Measurements from ENCODE around the gene EXOSC10. TPM values are rescaled to one million over a fixed set of nuclear protein-coding genes. Genes with fewer than 3 reads are reported as not detected.

EXOSC10 gene
- total and polyA plus RNA-seq, 9 of the 15 experiments (the other 6 are each of a cell fraction or from before 2014, with no cell fraction given) = 23.4 to 150 (median 105) TPM

GRCh38 chr1:11042065-11042464 is 57.6 kb downstream of the EXOSC10 start:
- POLR2A ChIA-PET = interaction anchor here (0.6 to 1.2 kb wide), 2 partner anchors 11 to 576 kb away, joined by 3 to 4 read pairs; no protein-coding TSS in a partner anchor
- in situ Hi-C loops (cut with MboI) (no loop called here), intact Hi-C loops (cut with micrococcal nuclease) (no loop called here)
- Histone ChIP-seq H3K4me2 (ENCODE audit: insufficient read depth, low read length) (no peak overlapping the region), H3K9me3 (replicated peaks; ENCODE audit: control insufficient read depth, insufficient read depth, low read depth, low read length) (no peaks in the 10 kb centered on the region), H3K4me3 (no peak overlapping the region), H2AFZ (ENCODE audit: low read depth, low read length) (no peak overlapping the region), H3K79me2 (ENCODE audit: control insufficient read depth, insufficient read depth, low read length) (no peaks in the 10 kb centered on the region), H3K27ac (ENCODE audit: extremely low read depth, low read depth, low read length) (no peak overlapping the region), H3K36me3 (ENCODE audit: control insufficient read depth, insufficient read depth, low read length) (no peaks in the 10 kb centered on the region), H3K9me1 (ENCODE audit: control insufficient read depth, insufficient read depth, low read length) (no peaks in the 10 kb centered on the region), H3K27me3 (ENCODE audit: control insufficient read depth in 2 of 2, insufficient read depth in 2 of 2, low read length in 2 of 2) (peaks cover 0 to 8% of the 10 kb centered on the region in 2 experiments; a peak in 1 of 5 replicates), H3K4me1 (replicated peaks in 1 of 2; ENCODE audit: control insufficient read depth in 2 of 2, insufficient read depth in 2 of 2, low read length in 2 of 2) (peaks cover 0 to 25% of the 10 kb centered on the region in 2 experiments; a peak in 2 of 5 replicates), H4K20me1 (replicated peaks; ENCODE audit: control insufficient read depth, insufficient read depth, low read length) (no peaks in the 10 kb centered on the region), H3K9ac (ENCODE audit: insufficient read depth in 1 of 2, low read depth in 2 of 2, low read length in 2 of 2) (no peak overlapping the region)
- WGBS (ENCODE audit: insufficient coverage, low coverage, missing lambda C conversion rate) = 0% methylated on average over 3 of the region's 3 CpGs
- TF ChIP-seq SMAD2 (IDR thresholded peaks at IDR 0.05; ENCODE audit: low read depth, low read length) (no peak), NCOA2 (IDR thresholded peaks at IDR 0.05; ENCODE audit: partially characterized antibody in 2 of 2) (no peak), TEAD1 (CRISPR knock-in tag; IDR thresholded peaks at IDR 0.05) (no peak), ZNF589 (CRISPR knock-in tag; IDR thresholded peaks at IDR 0.05; ENCODE audit: low read depth) (no peak), ESRRB (CRISPR knock-in tag; IDR thresholded peaks at IDR 0.05; ENCODE audit: borderline replicate concordance) (no peak), ATF1 (CRISPR knock-in tag; IDR thresholded peaks at IDR 0.05) (no peak), ATF1 (tag; IDR thresholded peaks at IDR 0.05) (no peak), ZNF263 (CRISPR knock-in tag; IDR thresholded peaks at IDR 0.05; ENCODE audit: borderline replicate concordance) (no peak), CCNT2 (IDR thresholded peaks at IDR 0.05; ENCODE audit: borderline replicate concordance, extremely low read depth, insufficient read length, low read depth, low read length) (no peak), CBX5 (IDR thresholded peaks at IDR 0.05; ENCODE audit: borderline replicate concordance, low read depth) (no peak), RFX7 (CRISPR knock-in tag; IDR thresholded peaks at IDR 0.05) (no peak), NCOR1 (IDR thresholded peaks at IDR 0.05) (no peak), TRIM28 (IDR thresholded peaks at IDR 0.05) (no peak), CCAR2 (IDR thresholded peaks at IDR 0.05; ENCODE audit: low read depth, low read length) (no peak), NUFIP1 (IDR thresholded peaks at IDR 0.05; ENCODE audit: partially characterized antibody) (no peak)
- ATAC-seq (no peak), DNase-seq (ENCODE audit: extremely low read depth in 1 of 4, low spot score in 3 of 4) (no peak), FAIRE-seq (no peak)
- BruUV-seq (replicated peaks) = no TSS peak
- CTCF ChIA-PET (ENCODE audit: low intra/inter-chr PET ratio) = no interaction called here

Measured in K562 (cell line).